ENCODE results near the gene PHACTR1.
A peak's percentile ranks its signal among the peaks of the same experiment; 100 is the strongest.

PHACTR1 gene

GRCh38 chr6:13188306-13188705 is 471.7 kb downstream of the PHACTR1 start:
- H3K27me3 ChIP-seq, result no peaks in the 10 kb centered on the region
- no peak overlapping the region for H3K27ac ChIP-seq
- peaks cover 0 to 12% (median 0%) of the 10 kb centered on the region in 10 experiments; a peak in 6 of 20 replicates for H3K4me1 ChIP-seq
- no peak overlapping the region for H3K4me3 ChIP-seq
- no peaks in the 10 kb centered on the region for H4K20me1 ChIP-seq
- no peak for TF ChIP-seq Cebpa-rat (IDR thresholded peaks at IDR 0.05)
- no peak overlapping the region for H3K4me2 ChIP-seq
- H3K9ac ChIP-seq, result no peak overlapping the region
- no peaks in the 10 kb centered on the region for H3K9me3 ChIP-seq (replicated peaks in 1 of 11)
- H3K36me3 ChIP-seq, result no peaks in the 10 kb centered on the region

- H4K20me1 ChIP-seq, result no peaks in the 10 kb centered on the region
- H3K4me2 ChIP-seq, result no peak overlapping the region
- H3K4me1 ChIP-seq, result peaks cover 0 to 10% (median 0%) of the 10 kb centered on the region in 10 experiments; a peak in 6 of 20 replicates
- H3K4me3 ChIP-seq, result no peak overlapping the region
- no peak for TF ChIP-seq Cebpa-rat (IDR thresholded peaks at IDR 0.05)
- no peaks in the 10 kb centered on the region for H3K9me3 ChIP-seq (replicated peaks in 1 of 11)
- no peaks in the 10 kb centered on the region for H3K36me3 ChIP-seq
- H3K27ac ChIP-seq, result no peak overlapping the region
- no peak overlapping the region for H3K9ac ChIP-seq
- H3K27me3 ChIP-seq, result no peaks in the 10 kb centered on the region
Observed at GRCh38 chr6:13189710-13190109, 473.1 kb downstream of the PHACTR1 start.

- H3K36me3 ChIP-seq, result no peaks in the 10 kb centered on the region
- no peak overlapping the region for H3K27ac ChIP-seq
- no peak overlapping the region for H3K4me2 ChIP-seq
- no peaks in the 10 kb centered on the region for H3K27me3 ChIP-seq
- peaks cover 0 to 6% (median 0%) of the 10 kb centered on the region in 10 experiments; a peak in 2 of 20 replicates for H3K4me1 ChIP-seq
- no peak for TF ChIP-seq Cebpa-rat (IDR thresholded peaks at IDR 0.05)
- H3K9ac ChIP-seq, result no peak overlapping the region
- no peaks in the 10 kb centered on the region for H3K9me3 ChIP-seq (replicated peaks in 1 of 11)
- H4K20me1 ChIP-seq, result no peaks in the 10 kb centered on the region
- no peak overlapping the region for H3K4me3 ChIP-seq
Observed at GRCh38 chr6:13190376-13190775, 473.8 kb downstream of the PHACTR1 start.

DNA sequence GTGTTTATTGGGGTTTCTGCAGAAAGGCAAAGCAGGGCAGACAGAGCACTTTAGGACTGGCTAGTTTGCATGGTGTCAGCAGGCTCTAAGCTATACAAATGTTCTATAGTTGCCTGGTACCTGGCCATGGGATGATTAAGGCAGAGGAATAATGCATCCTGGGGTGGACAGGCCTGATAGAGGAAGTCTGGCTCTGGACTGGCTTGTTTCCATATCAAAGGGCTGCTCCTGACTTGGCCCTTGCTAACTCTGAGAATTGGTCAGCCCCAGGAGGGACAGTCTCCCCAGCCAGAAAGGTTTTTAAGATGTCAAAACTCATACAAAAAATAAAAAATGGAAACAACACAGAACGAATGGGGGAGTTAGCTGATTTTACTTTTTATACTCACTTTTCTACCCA is 474.9 kb downstream of the PHACTR1 start:
- H3K27me3 ChIP-seq, result no peaks in the 10 kb centered on the region
- H3K4me3 ChIP-seq, result no peak overlapping the region
- TF ChIP-seq Cebpa-rat (IDR thresholded peaks at IDR 0.05), result no peak
- no peak overlapping the region for H3K9ac ChIP-seq
- H4K20me1 ChIP-seq, result no peaks in the 10 kb centered on the region
- 0 out of 22 replicates have a peak overlapping the region, but pooled peaks of 1 of the 11 experiments have one; percentile 13 for H3K4me2 ChIP-seq
- H3K36me3 ChIP-seq, result no peaks in the 10 kb centered on the region
- H3K9me3 ChIP-seq (replicated peaks in 1 of 11), result no peaks in the 10 kb centered on the region
- no peak overlapping the region for H3K27ac ChIP-seq
- peaks cover 0 to 6% (median 0%) of the 10 kb centered on the region in 10 experiments; a peak in 2 of 20 replicates for H3K4me1 ChIP-seq

DNA sequence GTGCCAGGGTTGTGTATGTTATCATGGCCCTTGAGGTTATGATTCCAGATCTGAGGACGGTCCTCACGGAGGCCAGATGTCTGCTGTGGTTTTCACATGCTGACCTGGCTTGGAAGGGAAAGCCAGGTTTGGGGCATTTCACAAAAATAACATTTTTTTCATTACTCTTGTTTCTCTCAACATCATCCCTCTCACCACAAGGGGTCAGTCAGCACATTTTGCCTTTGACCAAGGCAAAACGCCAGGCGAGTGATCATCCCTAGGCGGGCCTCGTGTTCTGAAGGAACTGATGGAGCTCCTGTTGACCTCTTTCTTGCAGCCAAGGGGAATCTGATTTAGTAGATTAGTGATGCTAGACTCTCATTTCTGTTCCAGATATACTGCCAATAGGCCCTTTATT is 478.3 kb downstream of the PHACTR1 start:
- Histone ChIP-seq H3K9ac (no peak overlapping the region), H3K36me3 (no peaks in the 10 kb centered on the region), H3K4me1 (peaks cover 0 to 6% (median 0%) of the 10 kb centered on the region in 10 experiments; a peak in 2 of 20 replicates), H3K9me3 (replicated peaks in 1 of 11) (no peaks in the 10 kb centered on the region), H3K4me2 (no peak overlapping the region; a peak in 1 of 22 replicates), H3K4me3 (no peak overlapping the region), H4K20me1 (no peaks in the 10 kb centered on the region), H3K27me3 (no peaks in the 10 kb centered on the region), H3K27ac (no peak overlapping the region)
- TF ChIP-seq Cebpa-rat (IDR thresholded peaks at IDR 0.05), result no peak

DNA sequence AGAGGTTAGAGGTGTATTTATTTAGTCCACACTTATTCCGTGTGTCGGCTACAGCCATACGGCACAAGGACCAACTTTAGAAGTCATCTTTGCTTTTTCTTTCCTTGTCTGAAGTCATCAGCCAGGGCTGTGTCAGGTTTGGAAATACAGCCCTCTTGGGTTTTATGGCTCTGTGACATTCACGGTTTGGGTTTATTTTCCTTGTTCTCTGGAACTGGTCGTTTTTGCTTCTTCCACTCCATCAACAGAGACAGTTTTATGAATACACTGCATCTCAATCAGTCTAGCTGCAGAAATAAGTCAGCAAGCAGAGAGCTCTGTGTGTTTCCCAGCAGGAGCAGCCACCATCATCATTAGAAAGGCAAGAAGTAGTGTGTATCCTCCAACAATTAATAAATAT is 479.2 kb downstream of the PHACTR1 start:
- no peak overlapping the region for H3K4me2 ChIP-seq
- no peaks in the 10 kb centered on the region for H4K20me1 ChIP-seq
- no peaks in the 10 kb centered on the region for H3K27me3 ChIP-seq
- no peaks in the 10 kb centered on the region for H3K9me3 ChIP-seq (replicated peaks in 1 of 11)
- H3K9ac ChIP-seq, result no peak overlapping the region
- H3K27ac ChIP-seq, result no peak overlapping the region
- no peak overlapping the region for H3K4me3 ChIP-seq
- peaks cover 0 to 6% (median 0%) of the 10 kb centered on the region in 10 experiments; a peak in 2 of 20 replicates for H3K4me1 ChIP-seq
- H3K36me3 ChIP-seq, result no peaks in the 10 kb centered on the region
- no peak for TF ChIP-seq Cebpa-rat (IDR thresholded peaks at IDR 0.05)

DNA sequence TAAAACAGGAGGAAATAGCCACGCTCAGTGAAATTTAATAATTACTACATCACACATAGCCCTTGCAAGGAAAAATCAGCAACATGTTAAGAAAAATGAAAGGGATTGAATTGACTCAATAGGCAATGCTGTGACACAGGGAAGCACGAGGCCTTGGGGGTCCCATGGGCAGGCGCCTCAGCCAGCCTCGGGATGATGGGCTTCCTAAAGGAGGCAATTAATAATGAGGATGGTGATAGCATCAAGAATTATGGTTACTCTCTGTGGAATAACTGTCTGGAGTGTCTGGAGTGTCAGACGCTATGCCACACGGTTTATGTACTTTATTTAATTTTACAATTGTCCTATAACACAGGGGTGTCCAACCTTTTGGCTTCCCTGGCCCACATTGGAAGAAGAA is 481.6 kb downstream of the PHACTR1 start:
- TF ChIP-seq Cebpa-rat (IDR thresholded peaks at IDR 0.05), result no peak
- no peaks in the 10 kb centered on the region for H3K36me3 ChIP-seq

DNA sequence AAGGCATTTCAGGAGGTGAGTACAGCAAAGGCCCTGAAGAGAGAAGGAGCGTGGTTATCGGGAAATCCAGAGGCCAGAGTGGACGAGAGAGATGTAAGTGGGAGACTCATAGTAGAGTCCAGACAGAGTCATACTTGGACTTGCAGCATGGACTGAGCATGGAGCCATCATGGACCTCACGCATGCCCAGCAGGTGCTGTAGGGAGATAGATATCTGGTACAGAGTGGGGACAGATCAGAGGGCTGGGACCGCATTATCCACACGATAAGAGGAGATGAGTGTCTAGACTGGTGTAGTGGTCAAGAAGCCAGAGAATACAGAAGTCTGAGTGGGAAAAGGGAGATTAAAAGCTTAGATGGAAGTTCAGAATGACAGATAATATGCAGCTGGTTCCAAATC is 484.8 kb downstream of the PHACTR1 start:
- TF ChIP-seq Cebpa-rat (IDR thresholded peaks at IDR 0.05), result no peak
- Histone ChIP-seq H3K27ac (no peak overlapping the region), H4K20me1 (no peaks in the 10 kb centered on the region), H3K27me3 (no peaks in the 10 kb centered on the region), H3K4me2 (no peak overlapping the region), H3K4me1 (no peaks in the 10 kb centered on the region), H3K9me3 (replicated peaks in 1 of 11) (no peaks in the 10 kb centered on the region), H3K36me3 (no peaks in the 10 kb centered on the region), H3K9ac (no peak overlapping the region), H3K4me3 (no peak overlapping the region)

More for the DNA sequence above, 481.6 kb downstream of the PHACTR1 start:
- Histone ChIP-seq H3K4me3 (no peak overlapping the region), H3K4me1 (peaks cover 0 to 4% (median 0%) of the 10 kb centered on the region in 10 experiments; a peak in 1 of 20 replicates), H3K9me3 (replicated peaks in 1 of 11) (no peaks in the 10 kb centered on the region), H4K20me1 (no peaks in the 10 kb centered on the region), H3K4me2 (no peak overlapping the region), H3K27ac (no peak overlapping the region), H3K27me3 (no peaks in the 10 kb centered on the region), H3K9ac (no peak overlapping the region)

GRCh38 chr6:13203145-13203544 is 486.6 kb downstream of the PHACTR1 start:
- no peak for TF ChIP-seq Cebpa-rat (IDR thresholded peaks at IDR 0.05)
- Histone ChIP-seq H3K27ac (no peak overlapping the region), H3K27me3 (no peaks in the 10 kb centered on the region), H4K20me1 (no peaks in the 10 kb centered on the region), H3K4me3 (no peak overlapping the region), H3K36me3 (no peaks in the 10 kb centered on the region), H3K4me2 (no peak overlapping the region), H3K9ac (no peak overlapping the region), H3K4me1 (no peaks in the 10 kb centered on the region), H3K9me3 (replicated peaks in 1 of 11) (no peaks in the 10 kb centered on the region)

GRCh38 chr6:13205106-13205505 is 488.5 kb downstream of the PHACTR1 start:
- Histone ChIP-seq H3K4me2 (no peak overlapping the region), H3K27me3 (no peaks in the 10 kb centered on the region), H3K36me3 (no peaks in the 10 kb centered on the region), H3K4me1 (no peaks in the 10 kb centered on the region), H3K9me3 (replicated peaks in 1 of 11) (no peaks in the 10 kb centered on the region), H3K27ac (no peak overlapping the region), H3K4me3 (no peak overlapping the region), H4K20me1 (no peaks in the 10 kb centered on the region), H3K9ac (no peak overlapping the region)
- TF ChIP-seq Cebpa-rat (IDR thresholded peaks at IDR 0.05), result no peak
